Activated CD4-positive, alpha-beta T cell treated with anti-CD3 and anti-CD28 coated beads, Interleukin-2, amount 50 U/mL, for 1 hour (primary cell): ENCODE data around the gene EIF4G1.
"Not testable (repeated sequence)": the region's sequence is repeated elsewhere in the genome, so short reads cannot be mapped to it uniquely, and the experiment has no call there.

Experiments
- DNase-seq: peaks from one replicate; pipeline ENCODE4 v3.0.0-alpha.2; 2020

EIF4G1 gene

GRCh38 chr3:184335661-184336546, 21.5 kb downstream of the EIF4G1 start:
- peak; percentile 89 for DNase-seq

GRCh38 chr3:184336547-184337398, 22.4 kb downstream of the EIF4G1 start:
- DNase-seq: no peak

- DNase-seq: no peak
Observed at GRCh38 chr3:184337399-184337714, 23.0 kb downstream of the EIF4G1 start, which contains the start of gene FAM131A. Gene FAM131A, plus strand, starts transcription at chr3:184337600. Its CDS starts 31 bp downstream, at chr3:184337631.

- no peak for DNase-seq
Observed at GRCh38 chr3:184337981-184338380, 23.6 kb downstream of the EIF4G1 start.

- no peak for DNase-seq
Observed at GRCh38 chr3:184338511-184338945, 24.1 kb downstream of the EIF4G1 start.

GRCh38 chr3:184339001-184339400, 24.6 kb downstream of the EIF4G1 start:
- no peak for DNase-seq

- not testable (repeated sequence) for DNase-seq
Observed at GRCh38 chr3:184339451-184340135, 25.2 kb downstream of the EIF4G1 start.

- no peak for DNase-seq
Observed at GRCh38 chr3:184341925-184342324, 27.5 kb downstream of the EIF4G1 start.

GRCh38 chr3:184343200-184343876, 28.9 kb downstream of the EIF4G1 start:
- DNase-seq: no peak

- no peak for DNase-seq
Observed at GRCh38 chr3:184344579-184345316, 30.3 kb downstream of the EIF4G1 start.

- no peak for DNase-seq
Observed at GRCh38 chr3:184345317-184346144, 31.1 kb downstream of the EIF4G1 start.

- DNase-seq: no peak
Observed at GRCh38 chr3:184346480-184347190, 32.2 kb downstream of the EIF4G1 start.

- DNase-seq: no peak
Observed at GRCh38 chr3:184347321-184348056, 33.1 kb downstream of the EIF4G1 start.

GRCh38 chr3:184348057-184348382, 33.6 kb downstream of the EIF4G1 start:
- no peak for DNase-seq

- DNase-seq: no peak
Observed at GRCh38 chr3:184349563-184350470, 35.4 kb downstream of the EIF4G1 start.

GRCh38 chr3:184350618-184351017, 36.2 kb downstream of the EIF4G1 start:
- DNase-seq: no peak

- no peak for DNase-seq
Observed at GRCh38 chr3:184351511-184352148, 37.2 kb downstream of the EIF4G1 start.
